ENCODE measurements around the gene SYT2. TPM values are rescaled to one million over a fixed set of nuclear protein-coding genes. Genes with fewer than 3 reads are reported as not detected.

SYT2 gene
- total and polyA plus RNA-seq, 4 donors = 0.01 to 0.23 (median 0.03) TPM

- no peak for ATAC-seq (ENCODE audit: insufficient read depth, low FRiP score)
- Histone ChIP-seq H3K27me3 (ENCODE audit: control insufficient read depth in 3 of 3, insufficient read depth in 3 of 3, low read length in 2 of 3) (peaks cover 0 to 4% (median 0%) of the 10 kb centered on the region in 3 donors), H3K4me1 (ENCODE audit: control insufficient read depth in 5 of 5, insufficient read depth in 5 of 5, low read length in 5 of 5) (no peaks in the 10 kb centered on the region), H3K27ac (ENCODE audit: low read depth in 1 of 2, low read length in 1 of 2) (no peak overlapping the region), H3K9ac (ENCODE audit: insufficient read depth in 1 of 2, low read length in 2 of 2) (no peak overlapping the region), H3K9me3 (ENCODE audit: control insufficient read depth in 4 of 4, insufficient read depth in 3 of 4, low read length in 3 of 4) (peaks cover 0 to 3% (median 0%) of the 10 kb centered on the region in 4 donors), H3K4me3 (no peak overlapping the region), H3K36me3 (ENCODE audit: control insufficient read depth in 4 of 4, insufficient read depth in 4 of 4, low read length in 4 of 4) (no peaks in the 10 kb centered on the region)
- 69 to 70% methylated on average over 6 of the region's 6 CpGs for WGBS, 2 donors
- TF ChIP-seq, protein P1, sequence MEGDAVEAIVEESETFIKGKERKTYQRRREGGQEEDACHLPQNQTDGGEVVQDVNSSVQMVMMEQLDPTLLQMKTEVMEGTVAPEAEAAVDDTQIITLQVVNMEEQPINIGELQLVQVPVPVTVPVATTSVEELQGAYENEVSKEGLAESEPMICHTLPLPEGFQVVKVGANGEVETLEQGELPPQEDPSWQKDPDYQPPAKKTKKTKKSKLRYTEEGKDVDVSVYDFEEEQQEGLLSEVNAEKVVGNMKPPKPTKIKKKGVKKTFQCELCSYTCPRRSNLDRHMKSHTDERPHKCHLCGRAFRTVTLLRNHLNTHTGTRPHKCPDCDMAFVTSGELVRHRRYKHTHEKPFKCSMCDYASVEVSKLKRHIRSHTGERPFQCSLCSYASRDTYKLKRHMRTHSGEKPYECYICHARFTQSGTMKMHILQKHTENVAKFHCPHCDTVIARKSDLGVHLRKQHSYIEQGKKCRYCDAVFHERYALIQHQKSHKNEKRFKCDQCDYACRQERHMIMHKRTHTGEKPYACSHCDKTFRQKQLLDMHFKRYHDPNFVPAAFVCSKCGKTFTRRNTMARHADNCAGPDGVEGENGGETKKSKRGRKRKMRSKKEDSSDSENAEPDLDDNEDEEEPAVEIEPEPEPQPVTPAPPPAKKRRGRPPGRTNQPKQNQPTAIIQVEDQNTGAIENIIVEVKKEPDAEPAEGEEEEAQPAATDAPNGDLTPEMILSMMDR (IDR thresholded peaks at IDR 0.05; ENCODE audit: control extremely low read depth, extremely low read depth) = no peak
- DNase-seq = no peak
These were observed 24.6 kb downstream of the SYT2 start for GRCh38 chr1:202685641-202686040.

DNA sequence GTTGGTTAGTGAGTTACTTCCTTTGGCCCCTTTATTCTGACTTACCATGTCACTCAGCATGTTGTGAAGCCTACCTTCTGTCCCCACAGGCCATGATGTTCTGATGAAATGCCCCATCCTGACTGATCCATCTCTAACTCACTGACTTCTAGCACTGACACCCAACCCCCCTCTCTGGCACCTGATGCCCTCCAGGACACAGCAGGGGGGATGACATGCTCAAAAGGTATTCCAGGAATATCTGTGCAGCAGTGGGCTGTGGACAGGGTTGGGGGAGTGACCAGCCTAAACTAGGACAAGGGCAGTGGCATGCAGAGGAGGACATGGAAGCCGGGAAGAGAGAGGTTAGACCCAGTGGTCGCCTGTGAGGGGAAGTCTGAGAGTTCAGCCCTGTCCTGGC lies 25.5 kb downstream of the SYT2 start:
- WGBS, 2 donors = 48 to 54% methylated on average over 2 of the region's 2 CpGs
- Histone ChIP-seq H3K27ac (ENCODE audit: low read depth in 1 of 2, low read length in 1 of 2) (no peak overlapping the region), H3K4me3 (no peak overlapping the region), H3K9me3 (ENCODE audit: control insufficient read depth in 4 of 4, insufficient read depth in 3 of 4, low read length in 3 of 4) (peaks cover 0 to 3% (median 0%) of the 10 kb centered on the region in 4 donors), H3K36me3 (ENCODE audit: control insufficient read depth in 4 of 4, insufficient read depth in 4 of 4, low read length in 4 of 4) (no peaks in the 10 kb centered on the region), H3K4me1 (ENCODE audit: control insufficient read depth in 5 of 5, insufficient read depth in 5 of 5, low read length in 5 of 5) (no peaks in the 10 kb centered on the region), H3K27me3 (ENCODE audit: control insufficient read depth in 3 of 3, insufficient read depth in 3 of 3, low read length in 2 of 3) (no peaks in the 10 kb centered on the region), H3K9ac (ENCODE audit: insufficient read depth in 1 of 2, low read length in 2 of 2) (no peak overlapping the region)
- TF ChIP-seq, protein P1 (IDR thresholded peaks at IDR 0.05; ENCODE audit: control extremely low read depth, extremely low read depth) = no peak
- ATAC-seq (ENCODE audit: insufficient read depth, low FRiP score) (no peak), DNase-seq (no peak)

- DNase-seq = no peak
- 85 to 94% methylated on average over 4 of the region's 4 CpGs for WGBS, 2 donors
- no peak overlapping the region for H3K9ac ChIP-seq (ENCODE audit: insufficient read depth in 1 of 2, low read length in 2 of 2)
- H3K4me1 ChIP-seq (ENCODE audit: control insufficient read depth in 5 of 5, insufficient read depth in 5 of 5, low read length in 5 of 5) = no peaks in the 10 kb centered on the region
- no peak overlapping the region for H3K4me3 ChIP-seq
- H3K9me3 ChIP-seq (ENCODE audit: control insufficient read depth in 4 of 4, insufficient read depth in 3 of 4, low read length in 3 of 4) = peaks cover 0 to 7% (median 0%) of the 10 kb centered on the region in 4 donors
- ATAC-seq (ENCODE audit: insufficient read depth, low FRiP score) = no peak
- H3K36me3 ChIP-seq (ENCODE audit: control insufficient read depth in 4 of 4, insufficient read depth in 4 of 4, low read length in 4 of 4) = no peaks in the 10 kb centered on the region
- TF ChIP-seq, protein P1 (IDR thresholded peaks at IDR 0.05; ENCODE audit: control extremely low read depth, extremely low read depth) = no peak
- H3K27ac ChIP-seq (ENCODE audit: low read depth in 1 of 2, low read length in 1 of 2) = no peak overlapping the region
- no peaks in the 10 kb centered on the region for H3K27me3 ChIP-seq (ENCODE audit: control insufficient read depth in 3 of 3, insufficient read depth in 3 of 3, low read length in 2 of 3)
These were observed 27.2 kb downstream of the SYT2 start for GRCh38 chr1:202683029-202683428.

DNA sequence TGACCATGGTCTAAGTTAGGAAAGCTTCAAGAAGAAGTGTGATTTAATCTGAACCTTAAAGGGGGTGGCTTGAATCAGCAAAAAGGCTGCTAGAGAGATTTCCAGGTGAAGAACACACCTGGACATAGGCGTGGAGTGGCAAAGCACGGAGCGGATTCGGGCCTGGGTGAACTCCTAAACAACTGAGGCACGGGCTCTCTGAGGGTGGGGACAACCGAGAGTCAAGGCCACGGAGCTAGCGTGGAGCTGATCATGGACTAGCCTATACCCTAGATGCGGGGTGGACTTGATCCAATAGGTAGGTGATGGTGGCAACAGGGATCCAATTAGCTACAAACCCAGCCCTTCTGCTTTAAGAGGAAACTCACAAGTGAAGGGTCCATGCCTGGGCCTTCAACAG lies 27.8 kb downstream of the SYT2 start:
- H3K9me3 ChIP-seq (ENCODE audit: control insufficient read depth in 4 of 4, insufficient read depth in 3 of 4, low read length in 3 of 4) = peaks cover 0 to 9% (median under 1%) of the 10 kb centered on the region in 4 donors
- H3K4me3 ChIP-seq = no peak overlapping the region
- 97% methylated on average over 9 of the region's 9 CpGs for WGBS, 2 donors

More for the DNA sequence above, 27.8 kb downstream of the SYT2 start:
- TF ChIP-seq, protein P1 (IDR thresholded peaks at IDR 0.05; ENCODE audit: control extremely low read depth, extremely low read depth) = no peak
- no peaks in the 10 kb centered on the region for H3K27me3 ChIP-seq (ENCODE audit: control insufficient read depth in 3 of 3, insufficient read depth in 3 of 3, low read length in 2 of 3)
- ATAC-seq (ENCODE audit: insufficient read depth, low FRiP score) (no peak), DNase-seq (no peak)
- no peaks in the 10 kb centered on the region for H3K36me3 ChIP-seq (ENCODE audit: control insufficient read depth in 4 of 4, insufficient read depth in 4 of 4, low read length in 4 of 4)
- H3K9ac ChIP-seq (ENCODE audit: insufficient read depth in 1 of 2, low read length in 2 of 2) = no peak overlapping the region
- no peaks in the 10 kb centered on the region for H3K4me1 ChIP-seq (ENCODE audit: control insufficient read depth in 5 of 5, insufficient read depth in 5 of 5, low read length in 5 of 5)
- H3K27ac ChIP-seq (ENCODE audit: low read depth in 1 of 2, low read length in 1 of 2) = no peak overlapping the region

Measured in lung (tissue), 12 donors.